ENCODE results near the gene VARS2. TPM values are rescaled to one million over a fixed set of nuclear protein-coding genes. Genes with fewer than 3 reads are reported as not detected.

The VARS2 gene
- total RNA-seq, 1 experiment from 2014 or later, result 68.2 TPM

- TF ChIP-seq, protein P1, sequence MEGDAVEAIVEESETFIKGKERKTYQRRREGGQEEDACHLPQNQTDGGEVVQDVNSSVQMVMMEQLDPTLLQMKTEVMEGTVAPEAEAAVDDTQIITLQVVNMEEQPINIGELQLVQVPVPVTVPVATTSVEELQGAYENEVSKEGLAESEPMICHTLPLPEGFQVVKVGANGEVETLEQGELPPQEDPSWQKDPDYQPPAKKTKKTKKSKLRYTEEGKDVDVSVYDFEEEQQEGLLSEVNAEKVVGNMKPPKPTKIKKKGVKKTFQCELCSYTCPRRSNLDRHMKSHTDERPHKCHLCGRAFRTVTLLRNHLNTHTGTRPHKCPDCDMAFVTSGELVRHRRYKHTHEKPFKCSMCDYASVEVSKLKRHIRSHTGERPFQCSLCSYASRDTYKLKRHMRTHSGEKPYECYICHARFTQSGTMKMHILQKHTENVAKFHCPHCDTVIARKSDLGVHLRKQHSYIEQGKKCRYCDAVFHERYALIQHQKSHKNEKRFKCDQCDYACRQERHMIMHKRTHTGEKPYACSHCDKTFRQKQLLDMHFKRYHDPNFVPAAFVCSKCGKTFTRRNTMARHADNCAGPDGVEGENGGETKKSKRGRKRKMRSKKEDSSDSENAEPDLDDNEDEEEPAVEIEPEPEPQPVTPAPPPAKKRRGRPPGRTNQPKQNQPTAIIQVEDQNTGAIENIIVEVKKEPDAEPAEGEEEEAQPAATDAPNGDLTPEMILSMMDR (conservative IDR thresholded peaks at IDR 0.05), result no peak
- no peaks in the 10 kb centered on the region for H3K23me2 ChIP-seq (ENCODE audit: insufficient read length, low read depth, low read length, poor library complexity, severe bottlenecking)
- no peak overlapping the region for H2AK5ac ChIP-seq (ENCODE audit: insufficient read length, low read length)
Observed at GRCh38 chr6:30896541-30896940, 17.5 kb upstream of the VARS2 start.

More at GRCh38 chr6:30896541-30896940, 17.5 kb upstream of the VARS2 start:
- Histone ChIP-seq H2BK5ac (ENCODE audit: insufficient read length, low read length) (no peak overlapping the region), H4K20me1 (ENCODE audit: control insufficient read depth, insufficient read depth, insufficient read length) (no peaks in the 10 kb centered on the region), H3K4me1 (ENCODE audit: insufficient read depth, low read length) (no peaks in the 10 kb centered on the region), H3K23ac (ENCODE audit: insufficient read length, low read depth, low read length) (no peak overlapping the region), H4K5ac (ENCODE audit: insufficient read length, low read depth, low read length) (no peak overlapping the region), H2BK120ac (ENCODE audit: low read depth, low read length, poor library complexity, severe bottlenecking) (no peak overlapping the region), H2BK12ac (ENCODE audit: insufficient read length, low read depth, low read length) (no peak overlapping the region), H3K14ac (ENCODE audit: insufficient read depth, low read length) (no peak overlapping the region), H4K91ac (ENCODE audit: insufficient read length, low read depth, low read length) (no peak overlapping the region), H3K79me2 (ENCODE audit: insufficient read depth, low read length) (no peaks in the 10 kb centered on the region), H2BK20ac (ENCODE audit: low read depth, low read length, poor library complexity, severe bottlenecking) (no peak overlapping the region), H2BK15ac (ENCODE audit: low read depth, low read length) (no peak overlapping the region), H3K27ac (ENCODE audit: insufficient read length, low read depth, low read length) (no peak overlapping the region), H3K79me1 (ENCODE audit: insufficient read depth, low read depth, low read length, poor library complexity, severe bottlenecking) (no peaks in the 10 kb centered on the region), H4K8ac (replicated peaks; ENCODE audit: insufficient read length, low read depth, low read length) (no peak overlapping the region), H3K4ac (ENCODE audit: low read depth, low read length) (no peak overlapping the region), H3K9ac (ENCODE audit: extremely low read depth, insufficient read length, low read length) (no peak overlapping the region), H3T11ph (ENCODE audit: low read length) (no peak overlapping the region), H3K4me2 (ENCODE audit: insufficient read depth, insufficient read length, low read length) (no peak overlapping the region), H3K56ac (ENCODE audit: insufficient read length, low read depth, low read length) (no peak overlapping the region), H3K9me3 (ENCODE audit: control insufficient read depth, low read depth, low read length) (no peaks in the 10 kb centered on the region), H2AFZ (ENCODE audit: low read length) (no peak overlapping the region), H3K18ac (ENCODE audit: insufficient read length, low read depth, low read length) (no peak overlapping the region), H3K27me3 (ENCODE audit: insufficient read depth, low read length) (no peaks in the 10 kb centered on the region)
- WGBS (ENCODE audit: extremely low coverage, insufficient read length, low lambda C conversion rate), result no CpG with 5 or more reads among the region's 13 CpGs
- no peaks in the 10 kb centered on the region for H3K9me3 Mint-ChIP-seq
- peaks cover 46 to 79% (median 75%) of the 10 kb centered on the region in 3 experiments for H3K36me3 Mint-ChIP-seq (ENCODE audit: insufficient read depth in 1 of 3, low read depth in 3 of 3)
- H3K27ac Mint-ChIP-seq, result peak overlapping the region in 1 of 3 experiments; percentile 71; a peak in 1 of 7 replicates
- DNase-seq, result no peak
- H3K4me3 Mint-ChIP-seq, result no peak overlapping the region
- peaks cover 9 to 15% of the 10 kb centered on the region in 2 experiments for H3K4me1 Mint-ChIP-seq
- H3K27me3 Mint-ChIP-seq (ENCODE audit: low read depth), result no peaks in the 10 kb centered on the region
